Left colon (tissue), 2 donors: Measurements from ENCODE around the gene PPFIA2. TPM values are rescaled to one million over a fixed set of nuclear protein-coding genes. Genes with fewer than 3 reads are reported as not detected.
"Not testable (repeated sequence)": the region's sequence is repeated elsewhere in the genome, so short reads cannot be mapped to it uniquely, and the experiment has no call there.

Experiments used
- ATAC-seq: fragments of 200-7000 bp; cut with Tn5 transposase; one replicate; pipeline ENCODE4 v1.9.1; 2020; ENCODE audit warnings: mild to moderate bottlenecking, moderate library complexity
- DNase-seq, 2 donors: peaks; one replicate each; pipeline ENCODE4 v3.0.0-alpha.2; 2020
- intact Hi-C, 2 donors: fragments of 100-400 bp; cut with DNase I in 1 of 2; cut with micrococcal nuclease in 1 of 2; formaldehyde crosslinking; loops; one replicate each; pipeline versions ENCODE4 v1.11.2 to v1.14.0; 2022; cut with DNase I, micrococcal nuclease
- total RNA-seq, 2 donors: library from RNA; stranded (reverse); fragmentation: NEBNext Ultra II Directional; extraction: Animal tissue kit (Norgen Biotek cat#: 25700); gene quantifications; one replicate each; pipeline ENCODE4 v1.2.1, GENCODE V29; 2021
- donor health status: DM: no; HTN: no; CAD: no.
- donor health status: DM: yes; HTN: yes; CAD: no.

Gene PPFIA2
- total RNA-seq, 2 donors from 2014 or later, result 1.1 to 2.2 TPM

DNA sequence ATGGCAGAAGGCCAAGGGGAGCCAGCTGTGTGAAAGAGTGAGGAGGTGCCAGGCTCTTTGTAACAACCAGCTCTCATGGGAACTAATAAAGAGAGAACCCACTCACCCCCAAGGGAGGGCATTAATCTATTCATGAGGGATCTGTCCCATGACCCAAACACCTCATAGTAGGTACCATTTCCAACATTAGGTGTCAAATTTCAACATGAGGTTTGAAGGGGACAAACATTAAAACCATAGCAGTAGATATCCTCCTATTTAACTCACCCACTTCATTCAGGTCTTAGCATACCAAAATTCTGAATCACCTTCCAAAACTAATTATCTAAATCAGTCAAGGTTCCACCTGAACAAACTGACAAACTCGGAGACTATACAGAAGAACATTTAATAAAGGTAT lies 75.3 kb downstream of the PPFIA2 start:
- ATAC-seq (no peak), DNase-seq (no peak)
- intact Hi-C loops, result no loop called here

DNA sequence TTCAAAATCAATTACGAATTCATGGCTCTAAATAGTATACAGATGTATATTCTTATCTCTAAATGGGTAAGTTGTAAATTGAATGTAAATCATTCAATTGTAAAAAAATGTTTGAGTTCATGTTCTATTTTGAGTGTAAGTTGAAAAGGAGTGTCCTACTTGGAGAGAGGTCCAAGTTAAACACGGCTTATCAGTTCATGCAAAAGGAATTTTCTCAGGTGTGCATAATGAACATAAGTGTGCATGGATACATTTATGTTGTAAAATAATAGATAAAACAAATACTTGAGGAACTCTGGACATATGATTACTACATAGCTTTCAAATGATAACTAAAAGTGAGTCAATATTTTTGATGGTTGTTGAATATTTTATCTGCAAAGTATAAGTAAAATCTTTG lies 79.5 kb downstream of the PPFIA2 start:
- no peak for DNase-seq
- ATAC-seq, result no peak

DNA sequence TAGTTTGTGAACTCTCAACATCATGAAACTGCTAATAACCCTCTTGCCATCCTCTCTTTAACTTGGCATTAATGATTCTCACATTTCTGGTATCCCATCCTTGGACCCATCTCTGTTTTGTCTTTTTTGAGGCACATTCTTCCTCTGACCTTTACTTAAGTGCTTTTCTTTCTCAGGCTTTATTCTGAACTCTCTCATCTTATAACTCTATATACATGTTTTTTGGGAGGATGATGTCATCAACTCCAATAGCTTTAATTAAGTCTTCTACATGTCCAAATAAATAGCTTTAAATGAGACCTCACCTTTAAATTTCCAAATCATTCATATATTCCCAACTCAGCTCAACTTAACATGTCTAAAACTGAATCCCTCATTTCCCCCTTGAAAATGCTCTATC lies 88.4 kb downstream of the PPFIA2 start:
- DNase-seq (no peak), ATAC-seq (no peak)
- intact Hi-C loops, result no loop called here

More for the DNA sequence above, 79.5 kb downstream of the PPFIA2 start:
- intact Hi-C loops, result no loop called here

DNA sequence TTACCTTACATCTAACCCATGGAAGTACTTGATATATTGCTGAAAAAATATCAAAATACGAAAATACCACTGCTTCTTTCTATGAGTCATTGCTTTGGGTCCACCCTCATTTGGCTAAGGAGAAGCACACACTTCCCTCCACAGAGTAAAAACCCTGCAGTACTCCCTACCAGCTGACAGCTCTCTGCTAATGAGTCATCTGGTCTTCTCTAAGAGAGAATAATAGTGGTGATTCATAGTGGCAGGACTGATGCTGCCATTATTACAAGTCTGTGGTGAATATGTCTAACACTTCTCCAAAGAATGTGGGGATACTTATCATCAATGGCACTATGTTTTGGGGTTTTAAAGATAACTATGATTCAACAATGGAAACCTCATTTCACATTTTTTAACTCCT lies 90.7 kb downstream of the PPFIA2 start:
- no peak for ATAC-seq

DNA sequence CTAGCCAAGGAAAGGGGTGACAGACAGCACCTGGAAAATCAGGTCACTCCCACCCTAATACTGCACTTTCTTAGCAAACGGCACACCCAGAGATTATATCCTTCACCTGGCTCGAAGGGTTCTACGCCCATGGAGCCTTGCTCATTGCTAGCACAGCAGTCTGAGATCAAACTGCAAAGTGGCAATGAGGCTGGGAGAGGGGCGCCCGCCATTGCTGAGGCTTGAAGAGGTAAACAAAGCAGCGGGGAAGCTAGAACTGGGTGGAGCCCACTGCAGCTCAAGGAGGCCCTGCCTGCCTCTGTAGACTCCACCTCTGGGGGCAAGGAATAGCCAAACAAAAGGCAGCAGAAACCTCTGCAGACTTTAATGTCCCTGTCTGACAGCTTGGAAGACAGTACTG lies 99.8 kb downstream of the PPFIA2 start:
- intact Hi-C loops, DNase-seq, ATAC-seq: not testable (repeated sequence)

More for the DNA sequence above, 90.7 kb downstream of the PPFIA2 start:
- intact Hi-C loops, result no loop called here
- no peak for DNase-seq

DNA sequence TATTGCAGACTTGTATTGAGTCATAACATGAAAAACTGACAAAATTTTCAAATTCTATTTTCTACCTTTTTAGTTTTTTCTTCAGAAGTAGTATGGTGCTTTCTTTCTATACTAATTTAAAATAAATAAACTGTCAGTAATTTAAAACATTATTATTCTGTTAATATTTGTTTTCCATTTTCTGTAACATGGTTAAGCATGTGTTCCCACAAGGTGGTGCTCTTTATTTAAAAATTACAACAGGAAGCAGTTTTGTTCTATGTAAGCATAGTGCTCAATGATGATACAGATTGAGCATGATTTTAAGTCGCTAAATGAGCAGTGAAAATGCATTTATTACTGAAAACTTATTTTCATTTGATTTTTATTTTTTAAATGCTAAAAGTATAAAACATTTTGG lies 114.6 kb downstream of the PPFIA2 start:
- DNase-seq (no peak), ATAC-seq (no peak)
- intact Hi-C loops, result loop anchor here (5.0 to 10.0 kb wide), 2 partner anchors 683 to 690 kb away; no protein-coding TSS in a partner anchor

DNA sequence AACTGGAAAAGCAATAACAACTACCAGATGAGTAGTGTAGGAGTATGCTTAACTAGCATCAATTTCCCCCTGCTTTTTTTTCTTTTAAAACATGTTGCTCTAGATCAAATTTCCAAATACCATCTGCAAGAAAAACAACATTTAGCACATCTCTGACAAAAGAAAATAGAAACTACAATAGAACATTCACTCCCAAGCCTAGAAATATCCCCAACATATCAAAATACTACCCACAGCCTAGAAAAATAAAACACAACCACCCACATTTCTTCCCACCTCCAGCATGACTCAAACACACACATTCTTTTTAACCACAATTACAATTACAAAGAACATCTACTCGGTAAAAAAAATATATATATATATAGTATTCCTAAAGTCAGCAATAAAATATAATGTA lies 120.0 kb downstream of the PPFIA2 start:
- DNase-seq (no peak), ATAC-seq (no peak)
- intact Hi-C loops, result no loop called here

DNA sequence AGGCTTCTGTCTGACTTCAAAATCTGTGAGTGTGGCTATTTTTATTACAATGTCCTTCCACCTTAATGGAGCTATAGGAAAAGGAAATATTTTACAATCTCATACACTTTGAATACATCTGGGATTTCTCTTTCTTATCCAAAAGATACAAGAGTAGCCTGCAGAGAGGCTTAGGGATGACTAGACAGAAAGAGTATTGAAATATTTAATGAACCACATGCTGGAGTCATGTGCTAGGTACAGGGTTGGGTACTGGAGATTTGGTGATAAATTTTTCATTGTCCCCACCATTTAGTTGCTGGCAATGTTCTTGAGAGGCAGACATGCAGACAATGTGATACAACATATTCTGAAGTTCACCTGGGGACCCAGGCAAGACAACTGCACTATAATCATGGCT lies 126.0 kb downstream of the PPFIA2 start:
- DNase-seq, result no peak
- intact Hi-C loops, result no loop called here
- ATAC-seq, result no peak

DNA sequence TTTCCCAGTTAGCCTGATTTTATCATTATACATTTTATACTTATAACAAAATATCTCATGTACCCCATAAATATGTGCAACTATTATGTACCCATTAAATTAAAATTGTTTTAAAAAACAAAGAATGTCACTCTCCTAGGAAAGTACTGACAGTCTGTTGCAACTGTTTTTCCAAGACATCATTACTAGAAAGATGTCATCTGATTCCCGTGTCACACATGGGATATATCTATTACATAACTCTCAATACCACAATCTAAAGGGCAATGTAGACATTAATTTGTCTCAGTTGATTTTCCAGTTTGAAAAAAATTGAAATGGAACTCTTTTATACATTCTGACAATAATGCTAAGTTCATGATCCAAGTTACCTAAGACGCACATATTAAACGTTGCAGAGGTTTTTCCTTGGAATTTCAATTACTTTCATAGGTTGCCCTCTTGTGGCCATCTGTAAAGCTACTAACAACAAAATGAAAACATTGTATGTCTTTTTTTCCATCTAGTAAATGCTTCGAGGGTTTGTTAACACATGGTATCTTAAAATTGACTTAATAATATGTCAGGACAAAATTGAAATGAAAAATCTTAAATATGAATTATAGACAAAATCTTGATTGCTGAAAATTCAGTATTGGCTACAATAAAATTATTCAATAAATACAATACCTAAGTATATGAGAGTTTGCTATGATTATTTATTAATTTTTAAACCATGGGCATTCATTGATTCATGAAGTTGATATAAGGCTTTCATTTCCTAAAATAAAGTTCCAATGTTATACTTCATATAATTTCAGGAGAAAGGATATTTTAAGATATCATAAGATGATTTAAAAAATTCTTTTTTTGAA lies 131.6 kb downstream of the PPFIA2 start:
- intact Hi-C loops, result loop anchor here in 1 of 2 donors (10.0 kb wide), 1 partner anchor 173 kb away; no protein-coding TSS in a partner anchor
- no peak for DNase-seq
- ATAC-seq, result no peak

DNA sequence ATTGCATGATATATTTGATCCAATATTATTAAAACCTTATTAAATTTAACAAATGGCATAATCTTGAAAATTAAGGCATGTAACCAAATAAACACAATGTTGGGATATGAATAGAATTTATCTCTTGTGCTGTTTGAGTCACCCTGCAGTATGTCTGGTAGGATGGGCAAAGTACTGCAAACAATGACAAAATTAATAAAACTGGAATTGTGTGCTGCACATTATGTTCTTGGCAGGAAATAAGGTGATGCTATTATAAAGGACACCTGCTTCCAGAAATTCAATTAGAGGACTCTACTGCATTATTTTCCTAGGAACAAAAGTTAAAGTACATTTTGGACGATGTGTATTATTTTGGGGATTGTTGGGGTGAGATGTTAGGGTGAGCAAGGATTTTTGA lies 132.7 kb downstream of the PPFIA2 start:
- no peak for ATAC-seq
- no peak for DNase-seq
- intact Hi-C loops, result loop anchor here in 1 of 2 donors (10.0 kb wide), 1 partner anchor 172 kb away; no protein-coding TSS in a partner anchor

DNA sequence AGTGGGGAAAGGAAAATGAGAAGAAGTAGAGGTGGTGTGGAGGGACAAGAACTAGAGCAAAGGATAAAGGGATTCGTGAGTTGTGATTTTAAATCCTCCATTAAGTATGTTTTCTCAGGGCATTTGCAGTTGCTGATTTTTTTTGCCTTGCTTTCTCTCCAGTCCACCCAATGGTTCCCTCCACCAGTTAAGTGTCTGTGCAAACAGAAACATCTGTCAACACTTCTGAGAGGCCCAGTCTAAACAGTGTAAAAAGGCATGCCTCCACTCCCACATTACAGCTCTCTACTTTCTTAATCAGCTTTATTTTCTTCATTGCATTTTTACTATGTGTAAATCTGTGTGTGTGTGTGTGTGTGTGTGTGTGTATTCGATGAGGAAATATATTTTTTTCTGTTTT lies 141.2 kb downstream of the PPFIA2 start:
- intact Hi-C loops, result no loop called here
- DNase-seq (no peak), ATAC-seq (no peak)

DNA sequence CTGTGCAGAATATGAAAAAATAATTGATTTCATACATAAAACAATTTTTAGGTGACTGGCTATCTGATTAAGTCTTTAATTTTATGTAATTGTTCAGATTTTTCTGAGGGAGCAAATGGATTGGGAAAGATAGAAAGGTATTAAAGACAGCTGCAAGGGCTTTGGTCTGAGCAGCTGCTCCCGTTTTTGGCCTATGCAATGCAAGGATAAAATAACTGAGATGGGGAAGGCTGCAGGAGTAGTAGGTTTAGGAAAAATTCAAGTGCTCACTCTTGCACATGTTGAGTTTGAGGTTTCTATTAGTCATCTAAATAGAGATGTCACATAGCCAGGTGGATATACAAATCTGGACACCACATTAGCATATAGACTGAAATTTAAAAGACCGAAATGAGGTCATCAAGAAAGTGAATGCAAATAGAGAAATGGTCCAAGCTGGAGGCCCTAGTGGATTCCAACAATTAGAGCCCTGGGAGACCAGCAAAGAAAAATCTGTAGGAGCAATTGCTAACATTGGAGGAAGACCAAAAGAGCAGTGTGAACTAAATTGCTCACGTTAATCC lies 144.0 kb downstream of the PPFIA2 start:
- ATAC-seq (no peak), DNase-seq (no peak)
- intact Hi-C loops, result no loop called here

DNA sequence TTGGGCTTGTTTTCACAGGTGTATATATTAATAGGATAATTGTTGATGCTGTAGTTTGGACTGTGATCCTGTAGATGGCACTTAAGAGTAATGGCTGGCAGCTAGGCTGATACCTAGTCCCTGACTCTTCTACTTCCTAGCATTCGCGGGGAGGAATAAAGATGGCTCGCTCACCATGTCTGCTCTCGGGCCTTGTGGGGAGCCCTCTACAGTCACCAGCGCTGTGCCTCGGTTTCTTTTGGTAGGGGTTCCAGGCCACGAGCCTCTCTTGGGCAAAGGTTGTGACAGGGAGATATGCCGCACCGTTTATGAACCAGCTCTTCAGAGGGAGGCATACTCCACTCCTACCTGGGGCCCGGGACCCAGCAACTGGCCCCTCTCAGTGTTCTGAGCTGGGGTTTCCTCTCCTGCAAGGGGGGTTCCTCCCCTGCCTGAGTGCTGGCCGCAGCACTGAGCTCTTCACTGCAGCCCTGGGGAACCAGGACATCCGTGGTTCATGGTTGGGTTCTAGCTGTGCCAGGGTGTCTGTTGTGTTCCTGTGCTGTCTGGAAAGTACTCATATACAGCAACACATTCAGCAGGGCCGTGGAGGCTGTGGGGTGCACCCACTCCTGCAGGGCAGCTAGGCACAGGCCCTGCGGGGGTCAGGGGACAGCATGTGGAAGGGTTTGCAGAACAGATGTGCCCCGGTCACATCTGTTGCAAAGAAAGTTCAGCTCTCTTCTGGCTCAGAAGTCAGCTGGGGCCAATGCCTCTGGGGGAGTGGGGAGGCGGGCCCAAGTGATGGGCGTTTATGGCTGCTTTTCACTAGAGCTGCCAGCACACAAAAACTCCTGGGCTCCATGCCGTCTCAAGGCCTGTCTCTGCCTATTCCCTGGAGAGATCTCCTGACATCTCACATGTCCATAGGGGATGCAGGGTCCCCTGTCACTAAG lies 147.9 kb downstream of the PPFIA2 start:
- intact Hi-C loops, result no loop called here
- ATAC-seq (no peak), DNase-seq (no peak)

DNA sequence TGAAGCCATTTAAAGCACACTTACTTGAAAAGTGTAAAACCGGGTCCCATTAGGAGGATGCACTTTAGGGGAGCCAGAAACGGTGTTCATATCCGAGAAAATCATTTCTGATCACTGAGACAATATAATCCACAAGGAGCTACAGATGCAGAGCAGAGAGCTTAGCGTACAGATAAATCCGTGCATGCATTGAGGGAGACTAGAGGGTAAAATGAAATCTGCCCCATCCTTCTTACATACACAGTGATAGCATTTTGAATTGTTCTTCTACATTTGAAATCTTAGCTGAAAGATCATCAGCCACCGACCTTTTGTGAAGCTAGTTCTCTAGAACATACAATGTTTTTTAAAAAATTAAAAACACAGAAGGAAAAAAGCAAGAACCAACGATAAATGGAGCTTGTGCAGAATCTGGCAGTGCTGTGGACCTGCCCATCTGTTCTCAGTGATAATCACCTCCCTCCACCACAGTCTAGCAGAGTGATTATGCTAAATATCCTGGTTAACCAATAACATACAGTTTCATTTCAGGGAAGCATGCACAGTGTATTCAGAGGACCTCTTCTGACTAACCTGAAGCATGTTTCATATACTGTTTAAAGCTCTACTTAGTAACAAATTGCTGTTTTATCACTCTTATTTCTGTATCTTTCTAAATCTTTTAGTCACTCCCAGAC lies 161.1 kb downstream of the PPFIA2 start:
- ATAC-seq, result peak; percentile 34
- intact Hi-C loops, result no loop called here
- no peak for DNase-seq

DNA sequence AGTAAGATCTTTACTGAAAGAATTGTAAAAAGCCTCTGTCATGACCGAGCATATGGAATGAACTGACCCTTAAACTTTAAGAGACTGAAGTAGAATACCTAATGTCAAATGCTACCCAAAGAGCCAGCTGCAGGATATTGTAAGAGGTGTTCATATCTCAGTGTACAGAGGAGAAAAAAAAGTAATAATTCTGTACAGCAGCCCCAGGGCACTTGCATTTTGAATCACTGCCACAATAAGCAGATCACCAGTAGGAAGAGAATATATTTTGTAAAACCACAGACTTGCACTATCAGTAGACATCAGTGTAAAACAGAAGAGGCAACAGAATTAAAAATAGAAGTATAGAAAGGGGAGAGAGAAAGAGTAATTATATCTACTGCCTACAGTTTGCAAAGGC lies 162.6 kb downstream of the PPFIA2 start:
- intact Hi-C loops, result no loop called here
- ATAC-seq (no peak), DNase-seq (no peak)

DNA sequence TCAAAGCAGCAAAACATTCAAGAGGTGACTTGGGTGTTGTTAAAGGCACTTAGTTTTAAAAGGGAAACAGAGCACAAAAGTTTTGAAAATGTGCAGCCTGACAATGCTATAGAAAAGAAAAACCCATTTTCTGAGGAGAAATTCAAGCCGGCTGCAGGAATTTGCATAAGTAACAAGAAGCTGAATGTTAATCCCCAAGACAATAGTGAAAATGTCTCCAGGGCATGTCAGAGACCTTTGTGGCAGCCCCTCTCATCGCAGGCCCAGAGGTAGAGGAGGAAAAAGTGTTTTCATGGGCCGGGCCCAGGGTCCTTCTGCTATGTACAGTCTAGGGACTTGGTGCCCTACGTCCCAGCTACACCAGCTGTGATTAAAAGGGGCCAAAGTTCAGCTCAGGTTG lies 167.9 kb downstream of the PPFIA2 start:
- DNase-seq (no peak), ATAC-seq (no peak)
- intact Hi-C loops, result no loop called here

DNA sequence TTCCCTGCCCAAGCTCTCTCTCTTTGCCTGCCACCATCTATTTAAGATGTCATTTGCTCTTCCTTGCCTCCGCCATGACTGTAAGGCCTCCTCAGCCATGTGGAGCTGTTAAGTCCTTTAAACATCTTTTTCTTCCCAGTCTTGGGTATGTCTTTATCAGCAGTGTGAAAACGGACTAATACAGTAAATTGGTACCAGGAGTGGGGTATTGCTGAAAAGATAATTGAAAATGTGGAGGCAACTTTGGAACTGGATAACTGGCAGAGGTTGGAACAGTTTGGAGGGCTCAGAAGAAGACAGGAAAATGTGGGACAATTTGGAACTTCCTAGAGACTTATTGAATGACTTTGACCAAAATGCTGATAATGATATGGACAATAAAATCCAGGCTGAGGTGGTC lies 168.4 kb downstream of the PPFIA2 start:
- ATAC-seq, DNase-seq, intact Hi-C loops: not testable (repeated sequence)

DNA sequence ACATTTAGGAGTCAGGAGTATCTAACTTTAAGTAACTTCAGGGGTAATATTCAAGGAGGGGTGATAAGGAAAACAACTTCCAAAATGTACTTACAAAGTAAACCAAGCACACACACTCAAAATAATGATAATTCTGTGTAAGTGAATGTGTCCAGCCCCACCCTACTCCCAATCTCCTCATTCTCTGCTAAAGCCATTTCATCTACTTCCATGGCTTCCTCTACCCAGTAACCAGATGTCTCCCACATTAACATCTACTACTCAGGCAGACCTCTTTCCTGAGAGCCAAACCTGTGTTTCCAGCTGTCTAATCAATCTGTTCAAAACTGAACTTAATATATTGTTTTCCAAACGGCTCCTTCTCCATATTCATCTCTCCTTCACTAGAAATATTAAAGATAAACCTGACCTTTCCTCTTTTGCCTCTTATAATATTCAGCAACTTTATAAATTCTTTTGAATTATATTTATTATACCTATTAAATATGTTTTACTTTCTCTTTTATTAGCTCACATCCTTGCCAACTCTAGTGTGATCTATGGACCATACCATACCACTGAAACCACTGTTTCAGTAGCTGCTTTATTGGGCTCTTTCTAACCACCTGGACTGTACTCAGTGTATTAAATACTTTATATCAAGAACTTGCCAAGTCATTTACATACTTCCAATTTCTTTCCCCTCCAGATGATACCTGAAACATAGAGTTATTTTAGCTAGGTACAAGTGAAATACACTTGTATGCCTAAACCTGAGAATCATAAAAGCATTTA lies 170.7 kb downstream of the PPFIA2 start:
- DNase-seq, result no peak
- intact Hi-C loops, result no loop called here
- no peak for ATAC-seq
